Measurements from ENCODE around the gene SND1.

The SND1 gene

DNA sequence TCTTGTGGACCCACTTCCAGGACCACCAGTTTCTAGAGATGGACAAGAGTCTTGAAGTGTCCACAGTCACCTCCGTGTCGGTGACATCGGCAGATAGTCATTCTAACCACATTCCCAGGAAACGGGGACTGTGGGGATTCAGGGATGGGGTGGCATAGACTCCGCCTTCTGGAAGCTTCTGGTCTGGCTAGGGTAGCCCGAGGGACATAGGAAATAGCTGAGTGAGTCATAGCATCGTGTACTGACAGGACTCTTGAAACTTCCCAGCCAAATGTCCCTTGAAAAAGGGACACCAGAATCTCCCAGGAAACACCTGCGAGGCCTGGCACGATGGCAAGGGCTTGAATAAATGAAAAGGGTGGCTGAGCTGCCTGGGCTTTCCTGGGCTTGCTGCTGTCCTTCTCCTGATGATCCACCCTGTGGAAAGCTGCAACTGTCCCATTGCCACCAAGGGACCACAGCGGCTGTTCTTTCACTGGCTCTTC lies 463.4 kb downstream of the SND1 start:
- DNase-seq (ENCODE audit: low spot score), result no peak
- TF ChIP-seq, protein P1, sequence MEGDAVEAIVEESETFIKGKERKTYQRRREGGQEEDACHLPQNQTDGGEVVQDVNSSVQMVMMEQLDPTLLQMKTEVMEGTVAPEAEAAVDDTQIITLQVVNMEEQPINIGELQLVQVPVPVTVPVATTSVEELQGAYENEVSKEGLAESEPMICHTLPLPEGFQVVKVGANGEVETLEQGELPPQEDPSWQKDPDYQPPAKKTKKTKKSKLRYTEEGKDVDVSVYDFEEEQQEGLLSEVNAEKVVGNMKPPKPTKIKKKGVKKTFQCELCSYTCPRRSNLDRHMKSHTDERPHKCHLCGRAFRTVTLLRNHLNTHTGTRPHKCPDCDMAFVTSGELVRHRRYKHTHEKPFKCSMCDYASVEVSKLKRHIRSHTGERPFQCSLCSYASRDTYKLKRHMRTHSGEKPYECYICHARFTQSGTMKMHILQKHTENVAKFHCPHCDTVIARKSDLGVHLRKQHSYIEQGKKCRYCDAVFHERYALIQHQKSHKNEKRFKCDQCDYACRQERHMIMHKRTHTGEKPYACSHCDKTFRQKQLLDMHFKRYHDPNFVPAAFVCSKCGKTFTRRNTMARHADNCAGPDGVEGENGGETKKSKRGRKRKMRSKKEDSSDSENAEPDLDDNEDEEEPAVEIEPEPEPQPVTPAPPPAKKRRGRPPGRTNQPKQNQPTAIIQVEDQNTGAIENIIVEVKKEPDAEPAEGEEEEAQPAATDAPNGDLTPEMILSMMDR (IDR thresholded peaks at IDR 0.05; ENCODE audit: extremely low read depth, missing control alignments), result no peak

DNA sequence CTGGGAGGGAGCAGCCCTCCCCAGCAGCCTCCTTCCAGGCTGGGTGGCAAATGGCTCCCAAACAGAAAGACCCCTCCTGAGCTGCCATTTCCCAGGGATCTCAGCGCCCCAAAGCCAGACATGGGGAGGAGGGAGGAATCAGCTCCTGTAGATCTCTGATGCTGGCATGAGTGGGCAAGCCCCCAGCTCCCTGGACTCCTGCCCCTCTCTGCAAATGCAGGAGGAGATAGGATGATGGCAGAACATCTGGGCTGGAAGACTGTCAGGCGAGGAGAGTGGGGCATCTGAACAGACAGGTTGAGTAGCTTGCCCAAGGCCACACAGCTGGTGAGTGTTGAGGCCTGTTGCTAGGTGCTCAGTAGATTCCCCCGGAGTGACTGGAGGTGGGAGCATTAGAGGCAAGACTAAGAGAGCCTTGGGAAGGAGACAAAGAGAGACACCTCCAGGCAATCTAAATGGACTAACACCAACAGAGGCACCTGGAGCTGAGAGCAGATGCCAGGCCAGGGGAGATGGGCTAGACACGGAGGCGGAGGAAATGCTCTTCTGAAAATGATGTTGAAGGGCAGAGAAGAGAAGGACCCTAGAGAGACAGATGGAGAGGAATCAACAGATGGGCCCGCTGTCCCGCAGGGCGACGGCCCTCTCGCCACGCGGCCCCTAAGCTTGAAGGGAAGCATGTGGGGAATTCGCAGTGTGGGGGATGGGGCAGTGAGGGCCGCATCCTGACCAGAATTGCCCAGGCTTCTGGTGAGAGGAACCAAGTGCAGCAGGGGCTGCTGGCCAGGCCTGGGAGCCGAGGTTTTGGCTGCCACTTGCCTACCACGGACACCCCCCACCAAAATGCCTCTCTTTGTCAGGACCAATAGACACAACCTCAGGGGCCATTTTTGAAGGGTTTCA lies 464.1 kb downstream of the SND1 start:
- TF ChIP-seq, protein P1 (IDR thresholded peaks at IDR 0.05; ENCODE audit: extremely low read depth, missing control alignments), result no peak
- no peak for DNase-seq (ENCODE audit: low spot score)

DNA sequence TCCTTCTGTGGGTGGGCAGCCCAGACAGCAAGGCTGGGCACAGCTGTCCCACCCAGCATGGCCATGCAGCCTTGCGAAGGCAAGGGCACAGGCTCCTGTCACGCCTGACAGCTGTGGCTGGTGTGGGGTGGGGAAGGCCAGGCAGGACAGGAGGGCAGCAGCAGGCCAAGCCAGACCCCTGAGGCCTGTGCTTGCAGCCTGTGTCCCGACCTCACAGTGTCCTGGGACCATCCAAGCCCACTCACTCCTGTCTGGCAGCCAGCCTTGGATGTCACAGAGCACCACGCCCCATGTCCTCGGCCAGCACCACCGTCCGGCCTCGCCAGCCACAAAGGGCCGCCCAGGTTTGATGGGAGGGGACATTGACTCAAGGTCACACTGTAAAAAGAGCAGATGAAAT lies 464.7 kb downstream of the SND1 start:
- DNase-seq (ENCODE audit: low spot score), result no peak
- TF ChIP-seq, protein P1 (IDR thresholded peaks at IDR 0.05; ENCODE audit: extremely low read depth, missing control alignments), result no peak

GRCh38 chr7:128117691-128118090 lies 465.7 kb downstream of the SND1 start:
- TF ChIP-seq, protein P1 (IDR thresholded peaks at IDR 0.05; ENCODE audit: extremely low read depth, missing control alignments), result no peak
- DNase-seq (ENCODE audit: low spot score), result no peak

DNA sequence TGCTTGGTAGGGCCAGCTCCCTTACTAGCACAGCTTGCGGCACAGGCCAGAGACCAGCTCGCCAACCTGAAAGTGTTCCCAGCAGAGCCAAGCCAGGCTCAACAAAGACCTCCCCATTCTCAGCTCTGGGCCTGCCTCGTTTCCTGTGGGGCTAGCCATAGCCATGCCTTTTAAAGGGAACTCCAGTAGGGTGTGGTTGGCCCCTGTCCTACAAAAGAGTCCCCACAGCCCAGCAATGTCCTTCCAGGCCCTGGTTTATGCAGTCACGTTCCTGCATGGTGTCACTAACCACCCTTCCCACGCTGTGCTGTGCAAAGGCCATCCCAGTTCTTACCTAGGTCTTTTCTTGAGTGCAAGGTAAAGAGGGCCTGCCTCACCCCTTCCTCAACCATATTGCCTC lies 467.0 kb downstream of the SND1 start:
- no peak for DNase-seq (ENCODE audit: low spot score)
- TF ChIP-seq, protein P1 (IDR thresholded peaks at IDR 0.05; ENCODE audit: extremely low read depth, missing control alignments), result no peak

DNA sequence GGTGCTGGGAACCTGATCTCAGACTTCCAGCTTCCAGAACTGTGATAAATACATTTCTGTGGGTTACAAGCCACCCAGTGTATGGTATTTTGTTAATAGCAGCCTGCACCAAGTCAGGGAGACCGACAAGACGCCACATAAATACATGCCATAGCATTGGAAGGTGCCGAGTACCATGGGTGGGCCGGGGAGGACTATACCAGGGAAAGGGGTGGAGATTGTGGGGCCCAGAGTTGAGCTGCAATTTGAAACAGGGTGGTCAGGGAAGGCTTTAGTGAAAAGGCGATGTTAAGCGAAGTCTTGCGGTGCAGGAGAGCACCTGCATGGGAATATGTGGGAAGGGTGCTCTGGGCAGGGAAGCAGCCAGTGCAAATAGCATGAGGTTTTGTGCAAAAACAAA lies 468.1 kb downstream of the SND1 start:
- TF ChIP-seq, protein P1 (IDR thresholded peaks at IDR 0.05; ENCODE audit: extremely low read depth, missing control alignments), result no peak
- no peak for DNase-seq (ENCODE audit: low spot score)

- TF ChIP-seq, protein P1 (IDR thresholded peaks at IDR 0.05; ENCODE audit: extremely low read depth, missing control alignments), result no peak
- no peak for DNase-seq (ENCODE audit: low spot score)
These were observed 469.0 kb downstream of the SND1 start for GRCh38 chr7:128120976-128121490.

Measured in GM20000 (cell line).